ENCODE results near the gene OBP2A. TPM values are rescaled to one million over a fixed set of nuclear protein-coding genes. Genes with fewer than 3 reads are reported as not detected.
"Not testable (repeated sequence)": the region's sequence is repeated elsewhere in the genome, so short reads cannot be mapped to it uniquely, and the experiment has no call there.

The OBP2A gene
- total RNA-seq, 2 donors from 2014 or later: not detected

GRCh38 chr9:135530146-135530545 lies 15.8 kb upstream of the OBP2A start:
- no peak overlapping the region for H3K4me3 ChIP-seq
- no peak for DNase-seq (ENCODE audit: low spot score)
- no peak for TF ChIP-seq CTCF (IDR thresholded peaks at IDR 0.05)
- no peaks in the 10 kb centered on the region for H3K27me3 ChIP-seq
- no peaks in the 10 kb centered on the region for H3K36me3 ChIP-seq
- peaks cover 0 to 5% of the 10 kb centered on the region in 2 donors for H3K9me3 ChIP-seq
- no peaks in the 10 kb centered on the region for H3K4me1 ChIP-seq
- H3K27ac ChIP-seq: no peak overlapping the region

GRCh38 chr9:135531096-135531495 lies 14.8 kb upstream of the OBP2A start:
- no peak overlapping the region for H3K27ac ChIP-seq
- no peaks in the 10 kb centered on the region for H3K4me1 ChIP-seq
- H3K9me3 ChIP-seq: peaks cover 0 to 5% of the 10 kb centered on the region in 2 donors
- no peaks in the 10 kb centered on the region for H3K36me3 ChIP-seq
- no peak overlapping the region for H3K4me3 ChIP-seq
- no peaks in the 10 kb centered on the region for H3K27me3 ChIP-seq
- no peak for DNase-seq (ENCODE audit: low spot score)
- TF ChIP-seq CTCF (IDR thresholded peaks at IDR 0.05): no peak

GRCh38 chr9:135533113-135533512 lies 12.8 kb upstream of the OBP2A start:
- Histone ChIP-seq H3K4me3 (no peak overlapping the region), H3K27me3 (no peaks in the 10 kb centered on the region), H3K27ac (no peak overlapping the region), H3K4me1 (no peaks in the 10 kb centered on the region), H3K36me3 (no peaks in the 10 kb centered on the region), H3K9me3 (peaks cover 0 to 5% of the 10 kb centered on the region in 2 donors)
- no peak for TF ChIP-seq CTCF (IDR thresholded peaks at IDR 0.05)
- no peak for DNase-seq (ENCODE audit: low spot score)

- no peak for TF ChIP-seq CTCF (IDR thresholded peaks at IDR 0.05)
- H3K4me3 ChIP-seq: no peak overlapping the region
- H3K36me3 ChIP-seq: no peaks in the 10 kb centered on the region
- H3K4me1 ChIP-seq: no peaks in the 10 kb centered on the region
- no peaks in the 10 kb centered on the region for H3K27me3 ChIP-seq
- no peak for DNase-seq (ENCODE audit: low spot score)
- H3K9me3 ChIP-seq: peaks cover 0 to 5% of the 10 kb centered on the region in 2 donors
- no peak overlapping the region for H3K27ac ChIP-seq
These were observed 12.3 kb upstream of the OBP2A start for GRCh38 chr9:135533674-135534073.

- not testable (repeated sequence) for H3K27me3 ChIP-seq; H3K36me3 ChIP-seq; H3K4me3 ChIP-seq; DNase-seq (ENCODE audit: low spot score); H3K9me3 ChIP-seq; H3K27ac ChIP-seq; H3K4me1 ChIP-seq
These were observed 11.7 kb upstream of the OBP2A start for GRCh38 chr9:135534192-135534711.

- not testable (repeated sequence) for H3K4me3 ChIP-seq; H3K27me3 ChIP-seq; H3K4me1 ChIP-seq; DNase-seq (ENCODE audit: low spot score); H3K9me3 ChIP-seq; H3K27ac ChIP-seq; H3K36me3 ChIP-seq
These were observed 11.1 kb upstream of the OBP2A start for GRCh38 chr9:135534826-135535225.

GRCh38 chr9:135535631-135536030 lies 10.3 kb upstream of the OBP2A start:
- DNase-seq (ENCODE audit: low spot score); H3K4me3 ChIP-seq; H3K27me3 ChIP-seq; H3K4me1 ChIP-seq; H3K27ac ChIP-seq; H3K9me3 ChIP-seq; H3K36me3 ChIP-seq: not testable (repeated sequence)

Measured in right atrium auricular region (tissue), 2 donors.